ENCODE results near the gene XKR3.

Gene XKR3

DNA sequence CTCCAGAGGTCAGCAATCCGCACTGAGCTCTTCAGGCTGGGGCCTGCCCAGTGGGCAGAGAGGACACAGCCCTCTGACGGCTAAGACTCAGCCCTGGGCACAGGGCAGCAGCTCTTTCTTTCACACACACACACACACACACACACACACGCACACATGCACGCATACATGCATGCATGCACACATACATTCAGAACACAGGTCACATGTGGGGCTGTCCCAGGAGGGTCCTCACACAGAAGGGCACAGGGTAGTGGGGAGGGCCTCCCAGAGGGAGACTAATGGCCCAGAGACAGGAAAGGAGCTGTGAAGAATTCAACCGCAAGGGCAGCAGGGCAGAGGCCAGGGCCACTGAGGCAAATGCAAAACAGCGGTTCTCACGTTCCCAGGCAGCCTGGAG lies 20.3 kb upstream of the XKR3 start:
- H4K20me1 ChIP-seq (ENCODE audit: low read depth, low read length) = no peaks in the 10 kb centered on the region
- no peak overlapping the region for H3K27ac ChIP-seq (ENCODE audit: low read depth, low read length)
- no peak overlapping the region for H3K9ac ChIP-seq (ENCODE audit: low read length)
- no peaks in the 10 kb centered on the region for H3K36me3 ChIP-seq (ENCODE audit: low read length)
- TF ChIP-seq, protein P1, sequence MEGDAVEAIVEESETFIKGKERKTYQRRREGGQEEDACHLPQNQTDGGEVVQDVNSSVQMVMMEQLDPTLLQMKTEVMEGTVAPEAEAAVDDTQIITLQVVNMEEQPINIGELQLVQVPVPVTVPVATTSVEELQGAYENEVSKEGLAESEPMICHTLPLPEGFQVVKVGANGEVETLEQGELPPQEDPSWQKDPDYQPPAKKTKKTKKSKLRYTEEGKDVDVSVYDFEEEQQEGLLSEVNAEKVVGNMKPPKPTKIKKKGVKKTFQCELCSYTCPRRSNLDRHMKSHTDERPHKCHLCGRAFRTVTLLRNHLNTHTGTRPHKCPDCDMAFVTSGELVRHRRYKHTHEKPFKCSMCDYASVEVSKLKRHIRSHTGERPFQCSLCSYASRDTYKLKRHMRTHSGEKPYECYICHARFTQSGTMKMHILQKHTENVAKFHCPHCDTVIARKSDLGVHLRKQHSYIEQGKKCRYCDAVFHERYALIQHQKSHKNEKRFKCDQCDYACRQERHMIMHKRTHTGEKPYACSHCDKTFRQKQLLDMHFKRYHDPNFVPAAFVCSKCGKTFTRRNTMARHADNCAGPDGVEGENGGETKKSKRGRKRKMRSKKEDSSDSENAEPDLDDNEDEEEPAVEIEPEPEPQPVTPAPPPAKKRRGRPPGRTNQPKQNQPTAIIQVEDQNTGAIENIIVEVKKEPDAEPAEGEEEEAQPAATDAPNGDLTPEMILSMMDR (IDR thresholded peaks at IDR 0.05; ENCODE audit: insufficient read depth, low read length, poor library complexity, severe bottlenecking) = no peak
- no peak for TF ChIP-seq EZH2phosphoT487 (conservative IDR thresholded peaks at IDR 0.05; ENCODE audit: low read length)
- no peaks in the 10 kb centered on the region for H3F3A ChIP-seq (ENCODE audit: insufficient read depth)
- no peaks in the 10 kb centered on the region for H3K27me3 ChIP-seq (ENCODE audit: low read length)
- H2AFZ ChIP-seq (ENCODE audit: low read depth, low read length, severe bottlenecking) = no peak overlapping the region
- no peaks in the 10 kb centered on the region for H3K9me2 ChIP-seq (replicated peaks; ENCODE audit: insufficient read depth, low read length)
- H3K79me2 ChIP-seq (ENCODE audit: insufficient read depth, low read length) = no peaks in the 10 kb centered on the region
- no peak overlapping the region for H3K4me3 ChIP-seq (ENCODE audit: insufficient read depth, low read length, poor library complexity, severe bottlenecking)
- no peaks in the 10 kb centered on the region for H3K9me3 ChIP-seq (ENCODE audit: insufficient read depth, low read length)
- H3K4me2 ChIP-seq (ENCODE audit: low read depth, low read length, poor library complexity, severe bottlenecking) = no peak overlapping the region

DNA sequence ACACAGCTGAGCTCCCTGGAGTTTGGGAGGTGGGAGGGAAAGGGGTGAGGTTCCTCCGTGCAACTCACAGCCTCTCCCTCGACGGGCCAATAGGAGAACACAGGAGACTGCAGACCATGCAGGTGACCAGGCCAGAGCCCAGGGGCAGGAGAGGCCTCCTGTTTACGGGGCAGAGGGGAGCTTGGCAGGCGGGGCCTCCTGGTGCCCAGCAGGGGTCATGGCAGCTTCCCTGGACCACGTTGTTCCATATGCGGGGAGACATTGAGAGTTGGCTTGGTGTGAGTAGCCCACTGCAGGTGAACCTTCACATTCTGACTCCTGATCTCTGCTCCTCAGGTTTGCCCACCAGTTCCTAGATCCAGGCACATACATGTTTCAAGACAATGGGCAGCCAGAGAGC lies 19.3 kb upstream of the XKR3 start:
- Histone ChIP-seq H3K4me3 (ENCODE audit: insufficient read depth, low read length, poor library complexity, severe bottlenecking) (no peak overlapping the region), H3K27me3 (ENCODE audit: low read length) (no peaks in the 10 kb centered on the region), H3K9me2 (replicated peaks; ENCODE audit: insufficient read depth, low read length) (no peaks in the 10 kb centered on the region), H3K27ac (ENCODE audit: low read depth, low read length) (no peak overlapping the region), H2AFZ (ENCODE audit: low read depth, low read length, severe bottlenecking) (no peak overlapping the region), H3K36me3 (ENCODE audit: low read length) (no peaks in the 10 kb centered on the region), H4K20me1 (ENCODE audit: low read depth, low read length) (no peaks in the 10 kb centered on the region), H3K9ac (ENCODE audit: low read length) (no peak overlapping the region), H3F3A (ENCODE audit: insufficient read depth) (no peaks in the 10 kb centered on the region), H3K79me2 (ENCODE audit: insufficient read depth, low read length) (no peaks in the 10 kb centered on the region), H3K4me2 (ENCODE audit: low read depth, low read length, poor library complexity, severe bottlenecking) (no peak overlapping the region), H3K9me3 (ENCODE audit: insufficient read depth, low read length) (no peaks in the 10 kb centered on the region)
- TF ChIP-seq, protein P1 (IDR thresholded peaks at IDR 0.05; ENCODE audit: insufficient read depth, low read length, poor library complexity, severe bottlenecking) = no peak
- TF ChIP-seq EZH2phosphoT487 (conservative IDR thresholded peaks at IDR 0.05; ENCODE audit: low read length) = no peak

DNA sequence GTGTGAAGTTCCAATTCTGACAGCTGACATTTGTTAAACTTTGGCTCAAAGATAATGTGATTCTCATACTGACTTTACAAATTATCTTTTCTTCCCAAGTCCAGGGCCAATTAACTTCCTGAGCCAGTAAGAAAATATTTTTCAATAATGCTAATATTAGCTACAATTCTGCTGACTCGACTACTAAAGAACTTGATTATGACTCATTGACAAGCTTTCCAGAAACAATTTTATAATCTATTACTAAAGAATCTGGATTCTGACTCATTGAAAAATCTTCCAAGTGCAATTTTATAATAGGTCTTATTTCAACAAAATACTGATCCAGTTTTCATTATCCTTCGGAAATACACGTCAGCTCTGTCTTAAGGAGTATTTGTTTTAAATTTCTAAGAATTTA lies 12.9 kb upstream of the XKR3 start:
- H3K9me3 ChIP-seq (ENCODE audit: insufficient read depth, low read length) = no peaks in the 10 kb centered on the region
- TF ChIP-seq, protein P1 (IDR thresholded peaks at IDR 0.05; ENCODE audit: insufficient read depth, low read length, poor library complexity, severe bottlenecking) = no peak
- no peak for TF ChIP-seq EZH2phosphoT487 (conservative IDR thresholded peaks at IDR 0.05; ENCODE audit: low read length)
- H3K27ac ChIP-seq (ENCODE audit: low read depth, low read length) = no peak overlapping the region
- no peaks in the 10 kb centered on the region for H3K36me3 ChIP-seq (ENCODE audit: low read length)
- H3F3A ChIP-seq (ENCODE audit: insufficient read depth) = no peaks in the 10 kb centered on the region
- no peaks in the 10 kb centered on the region for H3K79me2 ChIP-seq (ENCODE audit: insufficient read depth, low read length)
- H4K20me1 ChIP-seq (ENCODE audit: low read depth, low read length) = no peaks in the 10 kb centered on the region
- H3K9me2 ChIP-seq (replicated peaks; ENCODE audit: insufficient read depth, low read length) = no peaks in the 10 kb centered on the region
- H3K9ac ChIP-seq (ENCODE audit: low read length) = no peak overlapping the region
- no peak overlapping the region for H3K4me2 ChIP-seq (ENCODE audit: low read depth, low read length, poor library complexity, severe bottlenecking)
- H3K27me3 ChIP-seq (ENCODE audit: low read length) = no peaks in the 10 kb centered on the region
- H2AFZ ChIP-seq (ENCODE audit: low read depth, low read length, severe bottlenecking) = no peak overlapping the region
- H3K4me3 ChIP-seq (ENCODE audit: insufficient read depth, low read length, poor library complexity, severe bottlenecking) = no peak overlapping the region

Data from SU-DHL-6 (cell line).